ENCODE results near the gene PPP1R16B. TPM values are rescaled to one million over a fixed set of nuclear protein-coding genes. Genes with fewer than 3 reads are reported as not detected.

The PPP1R16B gene
- total and polyA plus RNA-seq, 10 of the 15 experiments (the other 5 are each of a cell fraction or from before 2014, with no cell fraction given): 13.4 to 90.2 (median 66.7) TPM

DNA sequence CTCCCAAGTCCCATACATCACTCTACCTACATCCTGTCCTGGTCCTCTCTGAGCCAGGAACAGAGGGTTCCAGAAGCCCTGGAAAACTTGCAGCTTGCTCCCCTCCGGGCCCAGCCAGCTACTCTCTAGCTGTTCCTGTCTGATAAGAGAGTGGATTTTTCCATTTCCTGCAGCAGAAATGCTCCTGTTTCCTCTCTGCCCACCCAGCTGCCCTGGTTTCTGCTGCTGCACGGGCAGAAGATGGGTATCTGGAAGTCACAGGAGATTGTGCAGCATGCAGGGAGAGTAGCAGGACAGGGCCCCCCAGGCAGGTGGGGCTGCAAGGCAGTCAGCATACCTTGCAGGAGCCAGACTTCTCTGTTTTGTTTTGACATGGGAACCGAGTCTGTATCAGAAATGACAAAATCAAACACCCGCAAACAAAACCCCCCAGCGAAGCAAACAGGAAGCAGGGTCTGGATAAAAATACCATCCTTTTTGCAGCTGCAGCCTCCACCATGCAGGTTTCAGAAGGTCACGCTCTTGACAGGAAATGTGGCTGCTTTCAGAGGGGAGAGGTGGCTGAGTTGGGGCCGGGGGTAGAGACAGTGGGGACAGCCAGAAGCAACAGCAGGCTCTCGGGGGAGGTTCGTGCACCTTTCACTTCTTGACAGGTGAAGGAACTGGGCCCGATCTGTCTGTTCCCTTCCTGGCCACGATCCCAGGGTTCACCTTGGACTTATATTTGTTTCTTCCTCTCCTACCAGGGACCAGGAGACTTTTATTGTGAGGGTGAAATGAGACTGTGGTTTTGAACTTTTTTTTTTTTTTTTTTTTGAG lies 69.9 kb downstream of the PPP1R16B start (continued):
- TF ChIP-seq, protein P1, sequence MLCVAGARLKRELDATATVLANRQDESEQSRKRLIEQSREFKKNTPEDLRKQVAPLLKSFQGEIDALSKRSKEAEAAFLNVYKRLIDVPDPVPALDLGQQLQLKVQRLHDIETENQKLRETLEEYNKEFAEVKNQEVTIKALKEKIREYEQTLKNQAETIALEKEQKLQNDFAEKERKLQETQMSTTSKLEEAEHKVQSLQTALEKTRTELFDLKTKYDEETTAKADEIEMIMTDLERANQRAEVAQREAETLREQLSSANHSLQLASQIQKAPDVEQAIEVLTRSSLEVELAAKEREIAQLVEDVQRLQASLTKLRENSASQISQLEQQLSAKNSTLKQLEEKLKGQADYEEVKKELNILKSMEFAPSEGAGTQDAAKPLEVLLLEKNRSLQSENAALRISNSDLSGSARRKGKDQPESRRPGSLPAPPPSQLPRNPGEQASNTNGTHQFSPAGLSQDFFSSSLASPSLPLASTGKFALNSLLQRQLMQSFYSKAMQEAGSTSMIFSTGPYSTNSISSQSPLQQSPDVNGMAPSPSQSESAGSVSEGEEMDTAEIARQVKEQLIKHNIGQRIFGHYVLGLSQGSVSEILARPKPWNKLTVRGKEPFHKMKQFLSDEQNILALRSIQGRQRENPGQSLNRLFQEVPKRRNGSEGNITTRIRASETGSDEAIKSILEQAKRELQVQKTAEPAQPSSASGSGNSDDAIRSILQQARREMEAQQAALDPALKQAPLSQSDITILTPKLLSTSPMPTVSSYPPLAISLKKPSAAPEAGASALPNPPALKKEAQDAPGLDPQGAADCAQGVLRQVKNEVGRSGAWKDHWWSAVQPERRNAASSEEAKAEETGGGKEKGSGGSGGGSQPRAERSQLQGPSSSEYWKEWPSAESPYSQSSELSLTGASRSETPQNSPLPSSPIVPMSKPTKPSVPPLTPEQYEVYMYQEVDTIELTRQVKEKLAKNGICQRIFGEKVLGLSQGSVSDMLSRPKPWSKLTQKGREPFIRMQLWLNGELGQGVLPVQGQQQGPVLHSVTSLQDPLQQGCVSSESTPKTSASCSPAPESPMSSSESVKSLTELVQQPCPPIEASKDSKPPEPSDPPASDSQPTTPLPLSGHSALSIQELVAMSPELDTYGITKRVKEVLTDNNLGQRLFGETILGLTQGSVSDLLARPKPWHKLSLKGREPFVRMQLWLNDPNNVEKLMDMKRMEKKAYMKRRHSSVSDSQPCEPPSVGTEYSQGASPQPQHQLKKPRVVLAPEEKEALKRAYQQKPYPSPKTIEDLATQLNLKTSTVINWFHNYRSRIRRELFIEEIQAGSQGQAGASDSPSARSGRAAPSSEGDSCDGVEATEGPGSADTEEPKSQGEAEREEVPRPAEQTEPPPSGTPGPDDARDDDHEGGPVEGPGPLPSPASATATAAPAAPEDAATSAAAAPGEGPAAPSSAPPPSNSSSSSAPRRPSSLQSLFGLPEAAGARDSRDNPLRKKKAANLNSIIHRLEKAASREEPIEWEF (IDR thresholded peaks at IDR 0.05; ENCODE audit: insufficient replicate concordance, low read depth, low read length): no peak
- TF ChIP-seq ZZZ3 (IDR thresholded peaks at IDR 0.05; ENCODE audit: control insufficient read depth, insufficient read length, low read depth) (no peak), ZNF274 (IDR thresholded peaks at IDR 0.05; ENCODE audit: insufficient read depth, insufficient read length) (no peak), BRCA1 (IDR thresholded peaks at IDR 0.05; ENCODE audit: low read depth, low read length) (no peak), DPF2 (IDR thresholded peaks at IDR 0.05) (peak; percentile 90), ZBTB40 (IDR thresholded peaks at IDR 0.05; ENCODE audit: borderline replicate concordance) (peak; percentile 43; the same call in 1 of the 2 replicates), MYB (IDR thresholded peaks at IDR 0.05; ENCODE audit: borderline replicate concordance, low read depth, low read length) (0 out of 2 replicates have a peak, but pooled peaks have one; percentile 74), HDAC6 (IDR thresholded peaks at IDR 0.05; ENCODE audit: unreplicated experiment) (no peak), SKIL (IDR thresholded peaks at IDR 0.05; ENCODE audit: low read depth, poor library complexity, severe bottlenecking) (peak; percentile 99), GABPA (IDR thresholded peaks at IDR 0.05; ENCODE audit: low read depth) (0 out of 2 replicates have a peak, but pooled peaks have one; percentile 55), GATAD2B (conservative IDR thresholded peaks at IDR 0.05; ENCODE audit: low read depth) (peak; percentile 71; the same call in 1 of the 2 replicates), ZNF622 (IDR thresholded peaks at IDR 0.05) (no peak), TARDBP (IDR thresholded peaks at IDR 0.05; ENCODE audit: borderline replicate concordance) (peak; percentile 67; the same call in 1 of the 2 replicates), FOS (IDR thresholded peaks at IDR 0.05; ENCODE audit: borderline replicate concordance, extremely low read depth, insufficient read length) (no peak), ZSCAN29 (IDR thresholded peaks at IDR 0.05) (peak; percentile 45)
- TF ChIP-seq, protein P2, sequence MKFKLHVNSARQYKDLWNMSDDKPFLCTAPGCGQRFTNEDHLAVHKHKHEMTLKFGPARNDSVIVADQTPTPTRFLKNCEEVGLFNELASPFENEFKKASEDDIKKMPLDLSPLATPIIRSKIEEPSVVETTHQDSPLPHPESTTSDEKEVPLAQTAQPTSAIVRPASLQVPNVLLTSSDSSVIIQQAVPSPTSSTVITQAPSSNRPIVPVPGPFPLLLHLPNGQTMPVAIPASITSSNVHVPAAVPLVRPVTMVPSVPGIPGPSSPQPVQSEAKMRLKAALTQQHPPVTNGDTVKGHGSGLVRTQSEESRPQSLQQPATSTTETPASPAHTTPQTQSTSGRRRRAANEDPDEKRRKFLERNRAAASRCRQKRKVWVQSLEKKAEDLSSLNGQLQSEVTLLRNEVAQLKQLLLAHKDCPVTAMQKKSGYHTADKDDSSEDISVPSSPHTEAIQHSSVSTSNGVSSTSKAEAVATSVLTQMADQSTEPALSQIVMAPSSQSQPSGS (IDR thresholded peaks at IDR 0.05; ENCODE audit: low read length): peak; percentile 92

Measured in GM12878 (cell line).